T-cell (primary cell): Measurements from ENCODE around the gene CSTF1. TPM values are rescaled to one million over a fixed set of nuclear protein-coding genes. Genes with fewer than 3 reads are reported as not detected.

Experiments used
- ATAC-seq, 4 experiments: fragments of 200-7000 bp in 3 of 4; fragments of 150-1000 bp in 1 of 4; cut with Tn5 transposase; replicated peaks in 1 of 4; 1 replicate in 3 of 4; 2 replicates in 1 of 4; pipeline ENCODE4 v1.10.0; 2021; ENCODE audit warnings: moderate library complexity in 3 of 4, mild to moderate bottlenecking in 2 of 4, moderate number of reproducible peaks in 1 of 4
- CTCF ChIA-PET, 2 donors: fragments of 300-600 bp; sonication (Branson Sonifier 250); formaldehyde crosslinking; loops; one replicate each; lab custom pipeline; 2022; ENCODE audit warnings: antibody characterized with exemption in 2 of 2; lab: Charles Lee
- POLR2A ChIA-PET, 2 donors: fragments of 300-600 bp; sonication (Branson Sonifier 250); formaldehyde crosslinking; loops; one replicate each; lab custom pipeline; 2022; ENCODE audit warnings: antibody characterized with exemption in 2 of 2; lab: Charles Lee
- DNase-seq, 35 experiments: peaks; one replicate each; pipeline versions ENCODE4 v3.0.0 to v3.0.0-alpha.2; 2013 to 2023
- H3K27ac ChIP-seq: one replicate; pipeline ENCODE4 v1.5.1; 2013; ENCODE audit warnings: low read length
- H3K27me3 ChIP-seq, 2 experiments: replicated peaks in 1 of 2; 1 replicate in 1 of 2; 2 replicates in 1 of 2; pipeline versions ENCODE4 v1.6.1 to v1.7.0; 2013; ENCODE audit warnings: low read length in 1 of 2, mixed read lengths in 1 of 2; ENCODE audit not compliant: control insufficient read depth in 2 of 2, insufficient read depth in 2 of 2; ENCODE audit errors: extremely low read depth in 1 of 2
- H3K36me3 ChIP-seq, 2 donors: 1 replicate in 1 of 2; 2 replicates in 1 of 2; pipeline versions ENCODE4 v1.6.1 to v1.7.0; 2013; ENCODE audit warnings: low read length in 1 of 2; ENCODE audit not compliant: control insufficient read depth in 2 of 2, insufficient read depth in 1 of 2; ENCODE audit errors: extremely low read depth in 1 of 2
- H3K4me1 ChIP-seq, 2 experiments: 1 replicate in 1 of 2; 2 replicates in 1 of 2; pipeline versions ENCODE4 v1.6.1 to v1.7.0; 2013; ENCODE audit warnings: low read length in 2 of 2, mixed read lengths in 1 of 2; ENCODE audit not compliant: insufficient read depth in 2 of 2, control insufficient read depth in 1 of 2; ENCODE audit errors: extremely low read depth in 1 of 2
- H3K4me3 ChIP-seq, 2 donors: 1 replicate in 1 of 2; 2 replicates in 1 of 2; pipeline versions ENCODE4 v1.5.1 to v1.7.0; 2013; ENCODE audit warnings: mild to moderate bottlenecking in 2 of 2, low read length in 1 of 2, moderate library complexity in 1 of 2; ENCODE audit not compliant: control insufficient read depth in 1 of 2; ENCODE audit errors: extremely low read depth in 1 of 2
- H3K9me3 ChIP-seq: 2 replicates; pipeline ENCODE4 v1.7.0; 2013
- H3K27ac Mint-ChIP-seq, 2 donors: one replicate each; pipeline ENCODE4 v1.8.0; 2020 to 2021; ENCODE audit warnings: mild to moderate bottlenecking in 2 of 2, mixed read lengths in 2 of 2
- H3K27me3 Mint-ChIP-seq, 2 donors: one replicate each; pipeline ENCODE4 v1.8.0; 2021 to 2022; ENCODE audit warnings: mixed read lengths in 2 of 2
- H3K36me3 Mint-ChIP-seq: one replicate; pipeline ENCODE4 v1.8.0; 2021; ENCODE audit warnings: mixed read lengths
- H3K4me1 Mint-ChIP-seq, 3 donors: one replicate each; pipeline ENCODE4 v1.8.0; 2020 to 2022; ENCODE audit warnings: mixed read lengths in 3 of 3, mild to moderate bottlenecking in 1 of 3
- H3K4me3 Mint-ChIP-seq, 3 donors: one replicate each; pipeline ENCODE4 v1.8.0; 2020 to 2022; ENCODE audit warnings: mild to moderate bottlenecking in 3 of 3, mixed read lengths in 3 of 3, moderate library complexity in 3 of 3
- H3K9me3 Mint-ChIP-seq, 3 donors: one replicate each; pipeline ENCODE4 v1.8.0; 2020 to 2022; ENCODE audit warnings: mixed read lengths in 3 of 3
- WGBS: methylation state at CpG from one replicate; pipeline ENCODE4 v1.1.5; 2013; ENCODE audit warnings: missing lambda C conversion rate; ENCODE audit not compliant: insufficient coverage; 5-methylcytosine and 5-hydroxymethylcytosine counted together
- total RNA-seq, 35 experiments: library from RNA in 6 of 35; stranded (reverse) in 6 of 35; fragments of 120-200 nt in 1 of 35; gene quantifications; one replicate each; pipeline versions ENCODE4 v1.2.1 to v1.2.4 and lab custom pipeline; 2013 to 2026

The CSTF1 gene
- total RNA-seq, 5 donors from 2014 or later (not counting 1 experiment from before 2014, with no cell fraction given) = 17.3 to 47.7 (median 41.9) TPM

GRCh38 chr20:56362833-56363413 is 29.5 kb upstream of the CSTF1 start:
- H3K36me3 Mint-ChIP-seq = peaks cover 26% of the 10 kb centered on the region
- Histone ChIP-seq H3K4me1 (peaks cover 0 to 19% of the 10 kb centered on the region in 2 experiments), H3K36me3 (peaks cover 3 to 15% of the 10 kb centered on the region in 2 donors), H3K27me3 (no peaks in the 10 kb centered on the region), H3K9me3 (no peaks in the 10 kb centered on the region), H3K4me3 (no peak overlapping the region), H3K27ac (no peak overlapping the region)
- no peaks in the 10 kb centered on the region for H3K27me3 Mint-ChIP-seq
- DNase-seq (no peak), ATAC-seq (no peak)
- CTCF ChIA-PET = interaction anchor here in 1 of 2 donors (0.6 kb wide), 1 partner anchor 54 kb away, joined by 4 read pairs; no protein-coding TSS in a partner anchor
- no peaks in the 10 kb centered on the region for H3K9me3 Mint-ChIP-seq
- no peak overlapping the region for H3K27ac Mint-ChIP-seq
- H3K4me3 Mint-ChIP-seq = no peak overlapping the region
- peaks cover 14 to 27% (median 24%) of the 10 kb centered on the region in 3 donors for H3K4me1 Mint-ChIP-seq
- WGBS = no CpG with 5 or more reads among the region's 8 CpGs
- POLR2A ChIA-PET = no interaction called here

GRCh38 chr20:56363491-56363890 is 29.0 kb upstream of the CSTF1 start:
- H3K4me1 ChIP-seq = peaks cover 0 to 19% of the 10 kb centered on the region in 2 experiments
- Mint-ChIP-seq H3K4me1 (peaks cover 14 to 21% (median 19%) of the 10 kb centered on the region in 3 donors), H3K27me3 (no peaks in the 10 kb centered on the region), H3K36me3 (peaks cover 30% of the 10 kb centered on the region), H3K27ac (no peak overlapping the region), H3K4me3 (no peak overlapping the region), H3K9me3 (no peaks in the 10 kb centered on the region)
- H3K4me3 ChIP-seq = no peak overlapping the region
- no peaks in the 10 kb centered on the region for H3K27me3 ChIP-seq
- ChIA-PET CTCF (no interaction called here), POLR2A (no interaction called here)
- no peaks in the 10 kb centered on the region for H3K9me3 ChIP-seq
- peaks cover 3 to 17% of the 10 kb centered on the region in 2 donors for H3K36me3 ChIP-seq
- no peak overlapping the region for H3K27ac ChIP-seq
- ATAC-seq = no peak
- WGBS = 97% methylated on average over 3 of the region's 6 CpGs
- DNase-seq = no peak

- no peaks in the 10 kb centered on the region for H3K27me3 ChIP-seq
- ATAC-seq = no peak
- H3K4me1 ChIP-seq = no peaks in the 10 kb centered on the region
- H3K36me3 Mint-ChIP-seq = peaks cover 45% of the 10 kb centered on the region
- peaks cover 0 to 7% (median 6%) of the 10 kb centered on the region in 3 donors for H3K4me1 Mint-ChIP-seq
- WGBS = 93% methylated on average over 2 of the region's 6 CpGs
- no peak overlapping the region for H3K27ac Mint-ChIP-seq
- CTCF ChIA-PET = no interaction called here
- no peaks in the 10 kb centered on the region for H3K27me3 Mint-ChIP-seq
- DNase-seq = no peak
- H3K4me3 ChIP-seq = no peak overlapping the region
- no peaks in the 10 kb centered on the region for H3K9me3 Mint-ChIP-seq
- no peaks in the 10 kb centered on the region for H3K9me3 ChIP-seq
- H3K27ac ChIP-seq = no peak overlapping the region
- POLR2A ChIA-PET = no interaction called here
- H3K4me3 Mint-ChIP-seq = no peak overlapping the region
- peaks cover 0 to 16% of the 10 kb centered on the region in 2 donors for H3K36me3 ChIP-seq
These were observed 23.9 kb upstream of the CSTF1 start for GRCh38 chr20:56368351-56369134.

- Histone ChIP-seq H3K36me3 (peaks cover 0 to 15% of the 10 kb centered on the region in 2 donors), H3K27me3 (no peaks in the 10 kb centered on the region), H3K4me3 (no peak overlapping the region), H3K27ac (no peak overlapping the region), H3K9me3 (no peaks in the 10 kb centered on the region), H3K4me1 (no peaks in the 10 kb centered on the region)
- Mint-ChIP-seq H3K4me1 (peaks cover 0 to 7% (median 6%) of the 10 kb centered on the region in 3 donors), H3K27ac (no peak overlapping the region), H3K27me3 (no peaks in the 10 kb centered on the region), H3K4me3 (no peak overlapping the region), H3K36me3 (peaks cover 45% of the 10 kb centered on the region), H3K9me3 (no peaks in the 10 kb centered on the region)
- DNase-seq (no peak), ATAC-seq (no peak)
- ChIA-PET CTCF (no interaction called here), POLR2A (no interaction called here)
- WGBS = no CpG with 5 or more reads among the region's 4 CpGs
These were observed 23.3 kb upstream of the CSTF1 start for GRCh38 chr20:56369179-56369578.

GRCh38 chr20:56371977-56372376 is 20.5 kb upstream of the CSTF1 start:
- H3K27ac Mint-ChIP-seq = no peak overlapping the region

GRCh38 chr20:56372850-56373249 is 19.6 kb upstream of the CSTF1 start:
- Histone ChIP-seq H3K4me1 (no peaks in the 10 kb centered on the region), H3K36me3 (peaks cover 0 to 2% of the 10 kb centered on the region in 2 donors), H3K9me3 (no peaks in the 10 kb centered on the region), H3K4me3 (no peak overlapping the region), H3K27ac (peak overlapping the region; percentile 21), H3K27me3 (no peaks in the 10 kb centered on the region)
- ChIA-PET POLR2A (no interaction called here), CTCF (interaction anchor here in 1 of 2 donors (0.7 kb wide), 1 partner anchor 1683 kb away, joined by 3 read pairs; no protein-coding TSS in a partner anchor)
- H3K4me3 Mint-ChIP-seq = no peak overlapping the region
- H3K27me3 Mint-ChIP-seq = no peaks in the 10 kb centered on the region
- H3K4me1 Mint-ChIP-seq = peaks cover 0 to 14% (median 7%) of the 10 kb centered on the region in 3 donors
- peak in 1 of 4 experiments; percentile 24 for ATAC-seq
- no peak for DNase-seq
- peak overlapping the region; percentile 22 to 45 for H3K27ac Mint-ChIP-seq
- no peaks in the 10 kb centered on the region for H3K9me3 Mint-ChIP-seq
- H3K36me3 Mint-ChIP-seq = peaks cover 25% of the 10 kb centered on the region
- 22% methylated on average over 1 of the region's 1 CpG for WGBS

More at GRCh38 chr20:56371977-56372376, 20.5 kb upstream of the CSTF1 start:
- WGBS = 100% methylated on average over 5 of the region's 11 CpGs
- CTCF ChIA-PET = no interaction called here
- POLR2A ChIA-PET = no interaction called here
- Histone ChIP-seq H3K36me3 (peaks cover 0 to 2% of the 10 kb centered on the region in 2 donors), H3K4me3 (no peak overlapping the region), H3K27me3 (no peaks in the 10 kb centered on the region), H3K27ac (no peak overlapping the region), H3K9me3 (no peaks in the 10 kb centered on the region), H3K4me1 (no peaks in the 10 kb centered on the region)
- no peak for DNase-seq
- no peak overlapping the region for H3K4me3 Mint-ChIP-seq
- no peak for ATAC-seq
- H3K27me3 Mint-ChIP-seq = no peaks in the 10 kb centered on the region
- H3K9me3 Mint-ChIP-seq = no peaks in the 10 kb centered on the region
- peaks cover 0 to 14% (median 7%) of the 10 kb centered on the region in 3 donors for H3K4me1 Mint-ChIP-seq
- H3K36me3 Mint-ChIP-seq = peaks cover 28% of the 10 kb centered on the region
